Heart left ventricle (tissue), 16 donors: Measurements from ENCODE around the gene SYTL5. TPM values are rescaled to one million over a fixed set of nuclear protein-coding genes. Genes with fewer than 3 reads are reported as not detected.

Experiments used
- ATAC-seq, 4 donors: fragments of 200-7000 bp; cut with Tn5 transposase; one replicate each; pipeline ENCODE4 v1.9.1; 2020 to 2022; ENCODE audit warnings: moderate library complexity in 4 of 4, mild to moderate bottlenecking in 3 of 4, moderate number of reproducible peaks in 1 of 4
- DNase-seq, 5 donors: peaks; one replicate each; pipeline ENCODE4 v3.0.0-alpha.2; 2020
- H3K27ac ChIP-seq, 12 donors: fragments of 200-600 bp; sonication (generic) in 4 of 12; one replicate each; pipeline versions ENCODE4 v1.5.0 to v1.8.0; 2016 to 2022; ENCODE audit warnings: mild to moderate bottlenecking in 2 of 12
- H3K27me3 ChIP-seq, 9 donors: fragments of 200-600 bp; sonication (generic) in 2 of 9; one replicate each; pipeline versions ENCODE4 v1.5.1 to v1.8.0; 2016 to 2022; ENCODE audit warnings: mild to moderate bottlenecking in 3 of 9
- H3K36me3 ChIP-seq, 9 donors: fragments of 200-600 bp; sonication (generic) in 2 of 9; one replicate each; pipeline versions ENCODE4 v1.5.0 to v1.8.0; 2018 to 2022; ENCODE audit warnings: mild to moderate bottlenecking in 2 of 9
- H3K4me1 ChIP-seq, 12 donors: fragments of 200-600 bp; sonication (generic) in 4 of 12; one replicate each; pipeline versions ENCODE4 v1.5.0 to v1.8.0; 2016 to 2022; ENCODE audit warnings: mild to moderate bottlenecking in 3 of 12
- H3K4me3 ChIP-seq, 12 donors: fragments of 200-600 bp; sonication (generic) in 4 of 12; one replicate each; pipeline versions ENCODE4 v1.5.0 to v1.8.0; 2017 to 2022; ENCODE audit warnings: mild to moderate bottlenecking in 9 of 12, moderate library complexity in 4 of 12
- H3K9me3 ChIP-seq, 12 donors: fragments of 200-600 bp; sonication (generic) in 4 of 12; one replicate each; pipeline versions ENCODE4 v1.5.0 to v1.8.0; 2016 to 2022; ENCODE audit warnings: mild to moderate bottlenecking in 1 of 12
- POLR2A ChIP-seq, 2 donors: fragments of 450-650 bp; IDR thresholded peaks; one replicate each; pipeline ENCODE4 v1.6.1; 2017; ENCODE audit warnings: antibody characterized with exemption in 2 of 2, mild to moderate bottlenecking in 2 of 2, moderate library complexity in 2 of 2
- WGBS, 4 donors: extraction: QIAGEN DNeasy Blood & Tissue Kit in 2 of 4; methylation state at CpG; one replicate each; pipeline versions ENCODE4 v1.1.5 to v1.1.7; 2013 to 2018; 5-methylcytosine and 5-hydroxymethylcytosine counted together
- intact Hi-C, 10 donors: fragments of 100-400 bp; cut with DNase I; formaldehyde crosslinking; loops; one replicate each; pipeline versions ENCODE4 v1.11.1 to v1.14.2; 2022
- polyA plus RNA-seq, 2 donors: library from polyadenylated mRNA; stranded (reverse); fragments of 200-250 nt; gene quantifications; one replicate each; pipeline ENCODE4 v1.2.3, GENCODE V29; 2013
- total RNA-seq, 9 donors: library from RNA; depleted of rRNA in 2 of 9; stranded (reverse); fragments of >200 nt in 2 of 9; fragmentation: NEBNext Ultra II Directional in 3 of 9; extraction: Animal tissue kit (Norgen Biotek cat#: 25700) in 3 of 9; gene quantifications; one replicate each; pipeline versions ENCODE4 v1.1.0 to v1.2.4, GENCODE V29; 2016 to 2023
- TF ChIP-seq, protein P1 (sequence below), 12 donors: fragments of 200-600 bp; sonication (generic) in 4 of 12; IDR thresholded peaks; one replicate each; pipeline versions ENCODE4 v1.5.0 to v1.8.0; 2018 to 2022; ENCODE audit warnings: antibody characterized with exemption in 12 of 12, mild to moderate bottlenecking in 5 of 12
- donor health status: ischemic (EF 13 %, LVEDD 7.1; RV severe dilation, severe dysfunction).
- donor health status: healthy with polysubstance abuse.
- donor health status: DM: no; HTN: yes; CAD: no.
- donor health status: DM: no; HTN: no; CAD: no.
- donor health status: ischemic (EF 25% LVEDD 6.9; RV normal size, moderate dysfunction).
- donor health status: ischemic (EF 25% LVEDD 5.7; RV mildly dilated, moderate dysfunction).
- donor health status: healthy.
- donor health status: DM: yes; HTN: yes; CAD: no.
- donor health status: ischemic (EF 35%, LVEDD 5.7; RV mildly dilated, moderate dysfunction).
- donor health status: nonischemic (EF 11% LVEDD 7.7; RV severe dilation, severe dysfunction).
- donor health status: DM: yes; HTN: yes; CAD: no.
- donor health status: PGD.
- donor health status: ischemic (EF 29% LVEDD 5.4; RV normal size, mild dysfunction).
- donor health status: nonischemic (EF 23%, LVEDD 6.1; RV moderate dilation, normal function).

SYTL5 gene
- total and polyA plus RNA-seq, 11 donors: 0.04 to 2.8 (median 0.29) TPM; not detected in 2

DNA sequence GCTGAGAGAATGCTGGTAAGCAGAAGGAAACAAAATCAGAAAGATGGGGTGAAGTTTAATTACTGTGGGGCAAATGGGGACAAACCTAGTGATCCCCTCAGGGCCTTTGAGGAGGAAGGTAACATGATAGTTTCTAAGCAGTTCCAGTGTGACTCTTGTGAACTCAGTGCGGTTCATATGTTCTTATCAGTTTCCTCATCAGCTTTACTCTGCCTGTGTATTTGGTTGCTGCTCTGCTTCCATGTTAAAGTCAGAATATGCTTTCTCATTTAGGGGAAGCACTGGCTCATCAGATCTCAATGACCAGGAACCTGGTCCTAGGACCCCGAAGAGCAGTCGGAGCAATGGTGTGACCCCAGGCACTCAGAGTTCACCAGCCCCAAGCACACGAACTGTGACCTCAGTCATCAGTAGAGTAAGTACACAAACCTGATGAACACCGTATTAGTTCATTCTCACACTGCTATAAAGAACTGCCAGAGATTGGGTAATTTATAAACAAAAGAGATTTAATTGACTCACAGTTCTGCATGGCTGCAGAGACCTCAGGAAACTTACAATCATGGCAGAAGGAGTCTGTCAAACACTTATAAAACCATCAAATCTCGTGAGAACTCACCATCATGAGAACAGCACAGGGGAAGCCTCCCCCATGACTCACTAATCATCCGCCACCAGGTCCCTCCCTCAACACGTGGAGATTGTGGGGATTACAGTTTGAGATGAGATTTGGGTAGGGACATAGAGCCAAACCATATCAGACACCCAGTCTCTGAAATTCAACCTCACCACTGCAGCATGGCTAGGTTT lies 83.0 kb downstream of the SYTL5 start:
- Histone ChIP-seq H3K4me3 (no peak overlapping the region), H3K27ac (no peak overlapping the region), H3K9me3 (no peaks in the 10 kb centered on the region), H3K27me3 (peaks cover 0 to 5% (median 0%) of the 10 kb centered on the region in 9 donors), H3K36me3 (no peaks in the 10 kb centered on the region), H3K4me1 (no peaks in the 10 kb centered on the region)
- intact Hi-C loops: no loop called here
- ATAC-seq (no peak), DNase-seq (no peak)
- 63 to 86% (median 73%) methylated on average over 8 of the region's 8 CpGs for WGBS, 4 donors
- TF ChIP-seq POLR2A (IDR thresholded peaks at IDR 0.05): no peak
- TF ChIP-seq, protein P1, sequence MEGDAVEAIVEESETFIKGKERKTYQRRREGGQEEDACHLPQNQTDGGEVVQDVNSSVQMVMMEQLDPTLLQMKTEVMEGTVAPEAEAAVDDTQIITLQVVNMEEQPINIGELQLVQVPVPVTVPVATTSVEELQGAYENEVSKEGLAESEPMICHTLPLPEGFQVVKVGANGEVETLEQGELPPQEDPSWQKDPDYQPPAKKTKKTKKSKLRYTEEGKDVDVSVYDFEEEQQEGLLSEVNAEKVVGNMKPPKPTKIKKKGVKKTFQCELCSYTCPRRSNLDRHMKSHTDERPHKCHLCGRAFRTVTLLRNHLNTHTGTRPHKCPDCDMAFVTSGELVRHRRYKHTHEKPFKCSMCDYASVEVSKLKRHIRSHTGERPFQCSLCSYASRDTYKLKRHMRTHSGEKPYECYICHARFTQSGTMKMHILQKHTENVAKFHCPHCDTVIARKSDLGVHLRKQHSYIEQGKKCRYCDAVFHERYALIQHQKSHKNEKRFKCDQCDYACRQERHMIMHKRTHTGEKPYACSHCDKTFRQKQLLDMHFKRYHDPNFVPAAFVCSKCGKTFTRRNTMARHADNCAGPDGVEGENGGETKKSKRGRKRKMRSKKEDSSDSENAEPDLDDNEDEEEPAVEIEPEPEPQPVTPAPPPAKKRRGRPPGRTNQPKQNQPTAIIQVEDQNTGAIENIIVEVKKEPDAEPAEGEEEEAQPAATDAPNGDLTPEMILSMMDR (IDR thresholded peaks at IDR 0.05): no peak

DNA sequence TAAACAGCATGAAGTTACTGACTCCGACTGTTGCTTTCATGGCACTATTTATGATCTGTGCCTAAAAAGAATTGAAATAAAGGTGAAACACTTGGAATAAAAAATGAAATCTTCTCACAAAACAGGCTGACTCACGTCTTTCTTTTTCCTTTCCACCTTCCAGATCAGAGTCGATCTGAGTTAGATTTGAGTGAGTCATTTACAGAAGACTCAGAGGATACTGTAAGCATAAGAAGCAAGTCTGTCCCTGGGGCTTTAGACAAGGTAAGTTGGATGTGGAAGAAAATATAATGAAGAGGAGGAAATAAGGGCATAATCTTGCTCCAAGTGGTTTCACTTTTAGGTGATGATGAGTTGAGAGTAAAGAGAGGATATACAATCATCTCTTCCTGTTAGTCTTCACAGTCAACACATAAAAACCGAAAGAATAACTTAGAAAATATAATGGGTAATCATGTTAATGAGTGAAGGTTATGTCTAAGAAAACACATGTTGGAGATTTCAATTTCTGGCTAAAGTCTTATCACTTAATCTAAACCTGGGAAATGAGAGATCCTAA lies 89.7 kb downstream of the SYTL5 start:
- ATAC-seq: no peak
- whole genome bisulfite sequencing, 4 donors: 63 to 74% (median 66%) methylated on average over 4 of the region's 4 CpGs

DNA sequence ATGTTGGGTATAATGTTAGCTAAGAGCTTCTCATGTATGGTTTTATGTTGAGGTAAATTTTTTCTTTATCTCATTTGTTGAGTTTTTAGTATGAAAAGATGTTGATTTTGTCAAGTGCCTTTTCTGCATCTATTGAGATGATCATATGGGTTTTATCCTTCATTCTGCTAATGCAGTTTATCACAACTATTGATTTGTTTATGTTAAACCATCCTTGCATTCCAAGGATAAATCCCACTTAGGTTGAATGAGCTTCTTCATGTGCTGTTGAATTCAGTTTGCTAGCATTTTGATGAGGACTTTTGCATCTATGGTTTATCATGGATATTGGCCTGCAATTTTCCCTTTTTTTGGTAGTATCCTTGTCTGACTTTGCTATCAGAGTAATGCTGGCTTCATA lies 93.3 kb downstream of the SYTL5 start:
- DNase-seq: no peak
- intact Hi-C loops: no loop called here
- TF ChIP-seq, protein P1 (IDR thresholded peaks at IDR 0.05): no peak
- TF ChIP-seq POLR2A (IDR thresholded peaks at IDR 0.05): no peak
- no peaks in the 10 kb centered on the region for H3K4me1 ChIP-seq
- peaks cover 0 to 22% (median 2%) of the 10 kb centered on the region in 12 donors for H3K9me3 ChIP-seq
- peaks cover 0 to 3% (median 0%) of the 10 kb centered on the region in 9 donors for H3K27me3 ChIP-seq
- no peak for ATAC-seq
- no peak overlapping the region for H3K27ac ChIP-seq
- H3K4me3 ChIP-seq: no peak overlapping the region
- no peaks in the 10 kb centered on the region for H3K36me3 ChIP-seq

More for the DNA sequence above, 89.7 kb downstream of the SYTL5 start:
- DNase-seq: no peak
- Histone ChIP-seq H3K9me3 (peaks cover 0 to 22% (median 2%) of the 10 kb centered on the region in 12 donors), H3K27me3 (peaks cover 0 to 3% (median 0%) of the 10 kb centered on the region in 9 donors), H3K36me3 (no peaks in the 10 kb centered on the region), H3K4me3 (no peak overlapping the region), H3K4me1 (no peaks in the 10 kb centered on the region), H3K27ac (no peak overlapping the region)
- TF ChIP-seq, protein P1 (IDR thresholded peaks at IDR 0.05): no peak
- TF ChIP-seq POLR2A (IDR thresholded peaks at IDR 0.05): no peak
- intact Hi-C loops: no loop called here

DNA sequence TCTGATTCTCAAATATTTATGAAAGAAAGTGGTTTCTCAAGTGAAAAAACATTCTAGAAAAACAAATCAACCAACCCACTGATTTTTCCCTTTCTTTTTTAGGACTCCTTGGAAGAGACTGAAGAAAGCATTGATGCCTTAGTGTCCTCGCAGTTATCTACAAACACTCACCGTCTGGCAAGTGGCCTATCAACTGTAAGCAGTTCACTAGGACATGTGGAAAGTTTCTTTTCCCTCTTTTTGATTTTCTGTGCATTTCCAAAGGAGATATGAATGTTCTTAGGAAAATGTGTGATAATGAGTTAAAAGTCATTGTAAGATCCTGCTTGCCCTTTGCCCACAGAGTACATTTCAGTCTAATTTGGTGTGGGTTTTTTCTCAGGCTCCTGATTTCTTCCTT lies 95.9 kb downstream of the SYTL5 start:
- TF ChIP-seq, protein P1 (IDR thresholded peaks at IDR 0.05): no peak
- TF ChIP-seq POLR2A (IDR thresholded peaks at IDR 0.05): no peak
- Histone ChIP-seq H3K27ac (no peak overlapping the region), H3K9me3 (peaks cover 0 to 22% (median 2%) of the 10 kb centered on the region in 12 donors), H3K36me3 (no peaks in the 10 kb centered on the region), H3K4me3 (no peak overlapping the region), H3K4me1 (no peaks in the 10 kb centered on the region), H3K27me3 (no peaks in the 10 kb centered on the region)
- no peak for DNase-seq
- no peak for ATAC-seq
- intact Hi-C loops: no loop called here
- WGBS, 4 donors: 28 to 48% (median 40%) methylated on average over 2 of the region's 2 CpGs
